K562 (cell line): ENCODE results near the gene PDLIM7. TPM values are rescaled to one million over a fixed set of nuclear protein-coding genes. Genes with fewer than 3 reads are reported as not detected.

ENCODE experiments used
- CBFA2T3 ChIP-seq: fragments of 450-650 bp; IDR thresholded peaks from 2 replicates; pipeline ENCODE4 v1.6.1; 2017
- HDAC8 ChIP-seq: fragments of 450-650 bp; IDR thresholded peaks from 2 replicates; pipeline ENCODE4 v1.6.1; 2016; ENCODE audit warnings: mild to moderate bottlenecking, missing genetic modification characterization, moderate library complexity, missing compliant biosample characterization
- HEY1 ChIP-seq: fragments of 250-450 bp; sonication (Bioruptor Pico); IDR thresholded peaks from 2 replicates; pipeline ENCODE4 v1.5.0; 2020; ENCODE audit warnings: mild to moderate bottlenecking, moderate library complexity, borderline replicate concordance
- ILF3 ChIP-seq: fragments of 450-650 bp; IDR thresholded peaks from 2 replicates; pipeline ENCODE4 v1.6.1; 2018; ENCODE audit warnings: antibody characterized with exemption, mild to moderate bottlenecking, moderate library complexity, borderline replicate concordance
- JUND ChIP-seq, 2 experiments: IDR thresholded peaks; 2 replicates in 1 of 2; 3 replicates in 1 of 2; pipeline ENCODE4 v1.6.1; 2011; ENCODE audit warnings: borderline replicate concordance in 2 of 2, low read depth in 2 of 2, low read length in 2 of 2, improper control_type of control experiment in 1 of 2, missing biosample characterization in 1 of 2, missing genetic modification characterization in 1 of 2, missing genetic modification reagents in 1 of 2
- LCOR ChIP-seq: sonication (generic); formaldehyde crosslinking; IDR thresholded peaks from 2 replicates; pipeline ENCODE4 v1.8.0; 2022; ENCODE audit warnings: mild to moderate bottlenecking, missing genetic modification reagents
- MECOM ChIP-seq: fragments of 250-450 bp; sonication (Bioruptor Pico); IDR thresholded peaks from 2 replicates; pipeline ENCODE4 v1.8.0; 2022; ENCODE audit warnings: inconsistent platforms
- MYBL2 ChIP-seq, 2 experiments: fragments of 450-650 bp in 1 of 2; sonication (generic) in 1 of 2; formaldehyde crosslinking in 1 of 2; IDR thresholded peaks; 2 replicates each; pipeline versions ENCODE4 v1.6.1 to v1.8.1; 2017 to 2022; ENCODE audit warnings: borderline replicate concordance in 1 of 2, inconsistent platforms in 1 of 2, low read depth in 1 of 2, mild to moderate bottlenecking in 1 of 2, missing genetic modification reagents in 1 of 2, moderate library complexity in 1 of 2
- NCOA2 ChIP-seq, 2 experiments: fragments of 450-650 bp; IDR thresholded peaks; 2 replicates each; pipeline ENCODE4 v1.6.1; 2018; ENCODE audit warnings: mild to moderate bottlenecking in 2 of 2, moderate library complexity in 1 of 2; ENCODE audit not compliant: partially characterized antibody in 2 of 2
- PBX2 ChIP-seq, 2 experiments: IDR thresholded peaks in 1 of 2; conservative IDR thresholded peaks in 1 of 2; 2 replicates each; pipeline ENCODE4 v1.6.1; 2016; ENCODE audit warnings: low read depth in 2 of 2, mild to moderate bottlenecking in 1 of 2, missing compliant biosample characterization in 1 of 2, missing genetic modification characterization in 1 of 2, moderate library complexity in 1 of 2
- ZBTB2 ChIP-seq: fragments of 450-650 bp; IDR thresholded peaks from 2 replicates; pipeline ENCODE4 v1.6.1; 2016; ENCODE audit warnings: antibody characterized with exemption
- ZC3H8 ChIP-seq: fragments of 450-650 bp; IDR thresholded peaks from 2 replicates; pipeline ENCODE4 v1.6.1; 2017
- ZNF174 ChIP-seq: fragments of 250-450 bp; sonication (Bioruptor Pico); IDR thresholded peaks from 2 replicates; pipeline ENCODE4 v1.4.0; 2020; ENCODE audit warnings: mild to moderate bottlenecking
- ZNF75A ChIP-seq: fragments of 450-650 bp; formaldehyde crosslinking; IDR thresholded peaks from 2 replicates; pipeline ENCODE4 v1.4.0; 2020; ENCODE audit warnings: mild to moderate bottlenecking
- polyA plus RNA-seq, 8 experiments: library from polyadenylated mRNA; depleted of rRNA in 4 of 8; stranded (reverse) in 5 of 8; unstranded in 3 of 8; fragments of >200 nt; fragmentation: Nextera tagmentation in 2 of 8; fragmentation: Illumina TruSeq in 1 of 8; extraction: Ambion mirVana in 2 of 8; extraction: Trizol in 1 of 8; gene quantifications; 2 replicates each; pipeline versions ENCODE4 v1.2.1 to v1.2.3, GENCODE V29; 2011 to 2014; ENCODE audit warnings: inconsistent platforms in 1 of 8, missing spikeins in 1 of 8
- total RNA-seq, 7 experiments: library from RNA; depleted of rRNA in 6 of 7; stranded (reverse); fragments of >200 nt in 6 of 7; fragmentation: Illumina TruSeq in 2 of 7; extraction: Trizol in 2 of 7; gene quantifications; 2 replicates each; pipeline versions ENCODE4 v1.2.1 to v1.2.3, GENCODE V29; 2011 to 2021; ENCODE audit warnings: low replicate concordance in 1 of 7
- TF ChIP-seq, protein P1 (sequence below): fragments of 250-450 bp; sonication (Bioruptor Pico); IDR thresholded peaks from 2 replicates; pipeline ENCODE4 v1.4.0; 2020; ENCODE audit warnings: mild to moderate bottlenecking, moderate library complexity
- TF ChIP-seq, protein P2 (sequence below): fragments of 250-450 bp; sonication (Bioruptor Pico); IDR thresholded peaks from 2 replicates; pipeline ENCODE4 v1.4.0; 2020; ENCODE audit warnings: mild to moderate bottlenecking, moderate library complexity

Gene PDLIM7
- total and polyA plus RNA-seq, 9 of the 15 experiments (the other 6 are each of a cell fraction or from before 2014, with no cell fraction given), result 2.1 to 124 (median 32.6) TPM

DNA sequence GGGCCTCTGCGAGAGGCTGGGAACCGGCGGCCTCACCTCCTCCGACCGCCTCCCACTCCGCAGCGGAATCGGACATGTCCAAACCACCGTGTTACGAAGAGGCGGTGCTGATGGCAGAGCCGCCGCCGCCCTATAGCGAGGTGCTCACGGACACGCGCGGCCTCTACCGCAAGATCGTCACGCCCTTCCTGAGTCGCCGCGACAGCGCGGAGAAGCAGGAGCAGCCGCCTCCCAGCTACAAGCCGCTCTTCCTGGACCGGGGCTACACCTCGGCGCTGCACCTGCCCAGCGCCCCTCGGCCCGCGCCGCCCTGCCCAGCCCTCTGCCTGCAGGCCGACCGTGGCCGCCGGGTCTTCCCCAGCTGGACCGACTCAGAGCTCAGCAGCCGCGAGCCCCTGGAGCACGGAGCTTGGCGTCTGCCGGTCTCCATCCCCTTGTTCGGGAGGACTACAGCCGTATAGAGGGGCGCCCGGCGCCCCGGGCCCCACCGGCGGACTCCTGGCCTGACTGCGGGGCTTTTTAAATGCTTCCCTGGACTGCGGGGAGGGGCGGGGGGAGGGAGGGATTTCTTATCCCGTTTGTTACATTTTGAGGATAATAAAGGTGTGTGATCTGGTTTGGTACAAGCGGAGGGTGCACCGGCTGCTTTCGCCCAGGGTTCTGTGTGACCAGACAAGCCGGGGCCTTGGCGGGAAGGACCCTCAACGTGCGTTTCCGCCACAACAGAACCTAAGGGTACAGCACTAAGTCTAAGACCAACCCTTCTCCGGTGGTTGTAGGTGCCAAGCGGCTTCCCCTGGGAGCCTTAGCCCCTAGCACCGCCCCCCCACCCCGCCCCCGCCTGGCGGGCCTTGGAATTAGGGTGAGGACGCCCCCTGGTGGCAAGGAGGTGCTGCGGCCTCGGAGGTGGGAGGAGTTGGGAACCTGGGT lies 41.5 kb downstream of the PDLIM7 start (continued):
- TF ChIP-seq ZNF174 (CRISPR knock-in tag), result no peak
- no peak for TF ChIP-seq NCOA2 (IDR thresholded peaks at IDR 0.05; ENCODE audit: partially characterized antibody in 2 of 2)
- TF ChIP-seq, protein P1, sequence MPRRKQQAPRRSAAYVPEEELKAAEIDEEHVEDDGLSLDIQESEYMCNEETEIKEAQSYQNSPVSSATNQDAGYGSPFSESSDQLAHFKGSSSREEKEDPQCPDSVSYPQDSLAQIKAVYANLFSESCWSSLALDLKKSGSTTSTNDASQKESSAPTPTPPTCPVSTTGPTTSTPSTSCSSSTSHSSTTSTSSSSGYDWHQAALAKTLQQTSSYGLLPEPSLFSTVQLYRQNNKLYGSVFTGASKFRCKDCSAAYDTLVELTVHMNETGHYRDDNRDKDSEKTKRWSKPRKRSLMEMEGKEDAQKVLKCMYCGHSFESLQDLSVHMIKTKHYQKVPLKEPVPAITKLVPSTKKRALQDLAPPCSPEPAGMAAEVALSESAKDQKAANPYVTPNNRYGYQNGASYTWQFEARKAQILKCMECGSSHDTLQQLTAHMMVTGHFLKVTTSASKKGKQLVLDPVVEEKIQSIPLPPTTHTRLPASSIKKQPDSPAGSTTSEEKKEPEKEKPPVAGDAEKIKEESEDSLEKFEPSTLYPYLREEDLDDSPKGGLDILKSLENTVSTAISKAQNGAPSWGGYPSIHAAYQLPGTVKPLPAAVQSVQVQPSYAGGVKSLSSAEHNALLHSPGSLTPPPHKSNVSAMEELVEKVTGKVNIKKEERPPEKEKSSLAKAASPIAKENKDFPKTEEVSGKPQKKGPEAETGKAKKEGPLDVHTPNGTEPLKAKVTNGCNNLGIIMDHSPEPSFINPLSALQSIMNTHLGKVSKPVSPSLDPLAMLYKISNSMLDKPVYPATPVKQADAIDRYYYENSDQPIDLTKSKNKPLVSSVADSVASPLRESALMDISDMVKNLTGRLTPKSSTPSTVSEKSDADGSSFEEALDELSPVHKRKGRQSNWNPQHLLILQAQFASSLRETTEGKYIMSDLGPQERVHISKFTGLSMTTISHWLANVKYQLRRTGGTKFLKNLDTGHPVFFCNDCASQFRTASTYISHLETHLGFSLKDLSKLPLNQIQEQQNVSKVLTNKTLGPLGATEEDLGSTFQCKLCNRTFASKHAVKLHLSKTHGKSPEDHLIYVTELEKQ, result no peak
- TF ChIP-seq MECOM (CRISPR knock-in tag), result no peak
- TF ChIP-seq PBX2 (CRISPR knock-in tag; IDR thresholded peaks at IDR 0.05; ENCODE audit: low read depth), result no peak
- no peak for TF ChIP-seq PBX2 (tag; conservative IDR thresholded peaks at IDR 0.05; ENCODE audit: low read depth)
- TF ChIP-seq, protein P2, sequence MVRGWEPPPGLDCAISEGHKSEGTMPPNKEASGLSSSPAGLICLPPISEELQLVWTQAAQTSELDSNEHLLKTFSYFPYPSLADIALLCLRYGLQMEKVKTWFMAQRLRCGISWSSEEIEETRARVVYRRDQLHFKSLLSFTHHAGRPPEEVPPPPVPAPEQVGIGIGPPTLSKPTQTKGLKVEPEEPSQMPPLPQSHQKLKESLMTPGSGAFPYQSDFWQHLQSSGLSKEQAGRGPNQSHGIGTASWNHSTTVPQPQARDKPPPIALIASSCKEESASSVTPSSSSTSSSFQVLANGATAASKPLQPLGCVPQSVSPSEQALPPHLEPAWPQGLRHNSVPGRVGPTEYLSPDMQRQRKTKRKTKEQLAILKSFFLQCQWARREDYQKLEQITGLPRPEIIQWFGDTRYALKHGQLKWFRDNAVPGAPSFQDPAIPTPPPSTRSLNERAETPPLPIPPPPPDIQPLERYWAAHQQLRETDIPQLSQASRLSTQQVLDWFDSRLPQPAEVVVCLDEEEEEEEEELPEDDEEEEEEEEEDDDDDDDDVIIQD (CRISPR knock-in tag), result no peak
- TF ChIP-seq ILF3, result no peak
- TF ChIP-seq MYBL2 (IDR thresholded peaks at IDR 0.05; ENCODE audit: low read depth), result no peak
- TF ChIP-seq MYBL2 (CRISPR knock-in tag; IDR thresholded peaks at IDR 0.05; ENCODE audit: borderline replicate concordance), result no peak
- no peak for TF ChIP-seq HEY1 (CRISPR knock-in tag)
- no peak for TF ChIP-seq ZNF75A
- TF ChIP-seq CBFA2T3, result no peak
- no peak for TF ChIP-seq ZC3H8
- peak; percentile 11; the same call in 1 of the 2 replicates for TF ChIP-seq JUND (IDR thresholded peaks at IDR 0.05; ENCODE audit: borderline replicate concordance, low read depth, low read length)
- 0 out of 3 replicates have a peak, but pooled peaks have one; percentile 1 for TF ChIP-seq JUND (tag; IDR thresholded peaks at IDR 0.05; ENCODE audit: borderline replicate concordance, low read depth, low read length)
- no peak for TF ChIP-seq HDAC8 (tag)
- no peak for TF ChIP-seq ZBTB2
- TF ChIP-seq LCOR (CRISPR knock-in tag), result 0 out of 2 replicates have a peak, but pooled peaks have one; percentile 44
